IMR-90 (cell line): ENCODE results near the gene MEGF6. TPM values are rescaled to one million over a fixed set of nuclear protein-coding genes. Genes with fewer than 3 reads are reported as not detected.

Experiments
- ATAC-seq: fragments of 200-7000 bp; cut with Tn5 transposase; 2 replicates; pipeline ENCODE4 v1.9.1; 2020; ENCODE audit warnings: low read depth, mild to moderate bottlenecking, moderate library complexity
- BruUV-seq: library from RNA; stranded (reverse); fragments of 400-500 nt; replicated peaks from 2 replicates; lab custom pipeline; 2021; lab: Mats Ljungman, UMichigan
- CTCF ChIA-PET: fragments of 300-600 bp; formaldehyde crosslinking; extraction: SDS; loops from one replicate; lab custom pipeline; 2021; ENCODE audit warnings: antibody characterized with exemption; lab: Yijun Ruan, JAX
- POLR2A ChIA-PET: fragments of 300-600 bp; sonication (Branson Sonifier 250); formaldehyde crosslinking; loops from one replicate; lab custom pipeline; 2022; ENCODE audit warnings: antibody characterized with exemption; ENCODE audit not compliant: unreplicated experiment; lab: Charles Lee
- DNase-seq: peaks from one replicate; pipeline ENCODE4 v3.0.0; 2013
- H2AFZ ChIP-seq: replicated peaks from 2 replicates; pipeline ENCODE3; 2013; ENCODE audit warnings: low read length, mild to moderate bottlenecking; ENCODE audit not compliant: poor library complexity
- H2AK5ac ChIP-seq: 2 replicates; pipeline ENCODE4 v1.6.1; 2013; ENCODE audit warnings: low read depth, low read length, inconsistent platforms
- H2AK9ac ChIP-seq: replicated peaks from 2 replicates; pipeline ENCODE3; 2013; ENCODE audit warnings: mild to moderate bottlenecking, low read depth, low read length, moderate library complexity; ENCODE audit not compliant: poor library complexity
- H2BK120ac ChIP-seq: 2 replicates; pipeline ENCODE4 v1.6.1; 2013; ENCODE audit warnings: low read depth, low read length, inconsistent platforms
- H2BK15ac ChIP-seq: 3 replicates; pipeline ENCODE4 v1.6.1; 2013; ENCODE audit warnings: low read depth, low read length, inconsistent platforms
- H2BK20ac ChIP-seq: 2 replicates; pipeline ENCODE4 v1.6.1; 2013; ENCODE audit warnings: low read depth, mild to moderate bottlenecking, inconsistent platforms, low read length, moderate library complexity
- H2BK5ac ChIP-seq: 2 replicates; pipeline ENCODE4 v1.6.1; 2013; ENCODE audit warnings: mild to moderate bottlenecking, low read depth, low read length, inconsistent platforms; ENCODE audit not compliant: poor library complexity, severe bottlenecking
- H3K14ac ChIP-seq: replicated peaks from 2 replicates; pipeline ENCODE4 v1.6.1; 2013; ENCODE audit warnings: low read depth, low read length, inconsistent platforms
- H3K18ac ChIP-seq: 2 replicates; pipeline ENCODE4 v1.6.1; 2013; ENCODE audit warnings: low read depth, low read length, control low read depth
- H3K23ac ChIP-seq: 2 replicates; pipeline ENCODE4 v1.6.1; 2013; ENCODE audit warnings: low read depth, low read length, inconsistent platforms
- H3K27ac ChIP-seq: 2 replicates; pipeline ENCODE4 v1.5.1; 2013; ENCODE audit warnings: mild to moderate bottlenecking, control low read depth, low read length; ENCODE audit not compliant: insufficient read depth
- H3K27me3 ChIP-seq: 2 replicates; pipeline ENCODE4 v1.6.1; 2013; ENCODE audit warnings: low read length; ENCODE audit not compliant: control insufficient read depth, insufficient read depth
- H3K36me3 ChIP-seq: 2 replicates; pipeline ENCODE4 v1.6.1; 2013; ENCODE audit warnings: low read length, mixed read lengths; ENCODE audit not compliant: control insufficient read depth, insufficient read depth
- H3K4ac ChIP-seq: 2 replicates; pipeline ENCODE4 v1.6.1; 2013; ENCODE audit warnings: low read depth, low read length, inconsistent platforms
- H3K4me1 ChIP-seq: 2 replicates; pipeline ENCODE4 v1.6.1; 2013; ENCODE audit warnings: low read length, mixed read lengths; ENCODE audit not compliant: control insufficient read depth, insufficient read depth
- H3K4me2 ChIP-seq: 2 replicates; pipeline ENCODE4 v1.6.1; 2013; ENCODE audit warnings: low read depth, mild to moderate bottlenecking, control low read depth, low read length, moderate library complexity
- H3K4me3 ChIP-seq: 2 replicates; pipeline ENCODE4 v1.5.1; 2013; ENCODE audit warnings: low read depth, mild to moderate bottlenecking, control low read depth, low read length, moderate library complexity; ENCODE audit not compliant: insufficient read depth
- H3K56ac ChIP-seq: 2 replicates; pipeline ENCODE4 v1.6.1; 2013; ENCODE audit warnings: low read length, inconsistent platforms; ENCODE audit not compliant: insufficient read depth; ENCODE audit errors: extremely low read depth
- H3K79me1 ChIP-seq, 2 experiments: 2 replicates each; pipeline ENCODE4 v1.6.1; 2013; ENCODE audit warnings: low read length in 2 of 2, inconsistent platforms in 1 of 2, low read depth in 1 of 2
- H3K9ac ChIP-seq: 2 replicates; pipeline ENCODE4 v1.6.1; 2013; ENCODE audit warnings: low read depth, low read length, control low read depth
- H3K9me1 ChIP-seq: 2 replicates; pipeline ENCODE4 v1.6.1; 2013; ENCODE audit warnings: low read length, inconsistent platforms; ENCODE audit not compliant: insufficient read depth
- H3K9me3 ChIP-seq: 2 replicates; pipeline ENCODE4 v1.6.1; 2013; ENCODE audit warnings: low read length; ENCODE audit not compliant: control insufficient read depth, insufficient read depth
- H4K20me1 ChIP-seq: 2 replicates; pipeline ENCODE4 v1.6.1; 2013; ENCODE audit warnings: low read length, inconsistent platforms; ENCODE audit not compliant: insufficient read depth
- H4K5ac ChIP-seq: 2 replicates; pipeline ENCODE4 v1.6.1; 2013; ENCODE audit warnings: mild to moderate bottlenecking, low read depth, low read length, control low read depth
- H4K8ac ChIP-seq, 2 experiments: 2 replicates each; pipeline ENCODE4 v1.6.1; 2013; ENCODE audit warnings: low read depth in 2 of 2, low read length in 2 of 2, control low read depth in 1 of 2, inconsistent platforms in 1 of 2
- H4K91ac ChIP-seq: 2 replicates; pipeline ENCODE4 v1.6.1; 2013; ENCODE audit warnings: low read depth, low read length, inconsistent platforms; ENCODE audit not compliant: insufficient read depth
- CHD1 ChIP-seq: IDR thresholded peaks from 2 replicates; pipeline ENCODE4 v1.6.1; 2012; ENCODE audit warnings: low read depth, low read length, improper control_type of control experiment
- NFE2L2 ChIP-seq: fragments of 150-350 bp; IDR thresholded peaks from 2 replicates; pipeline ENCODE4 v1.6.1; 2016; ENCODE audit warnings: low read depth, mild to moderate bottlenecking, low read length
- WGBS, 2 experiments: methylation state at CpG; one replicate each; pipeline versions ENCODE4 v1.1.5 to v1.1.7; 2013; ENCODE audit warnings: missing lambda C conversion rate in 2 of 2; ENCODE audit not compliant: insufficient read length in 1 of 2; ENCODE audit errors: extremely low coverage in 2 of 2; 5-methylcytosine and 5-hydroxymethylcytosine counted together
- dilution Hi-C: fragments of 300-500 bp; cut with HindIII; formaldehyde crosslinking; loops from one replicate; pipeline ENCODE4 v1.14.3; 2018; ENCODE audit warnings: low sequenced_read_pairs; ENCODE audit not compliant: unreplicated experiment
- in situ Hi-C: fragments of 300-500 bp; cut with MboI; formaldehyde crosslinking; loops from 3 replicates; pipeline ENCODE4 v1.14.3; 2019; ENCODE audit warnings: low sequenced_read_pairs, inconsistent platforms, mixed read lengths
- intact Hi-C: fragments of 100-400 bp; cut with micrococcal nuclease; formaldehyde crosslinking; loops from 2 replicates; pipeline ENCODE4 v1.10.0; 2022
- polyA plus RNA-seq, 3 experiments: library from polyadenylated mRNA; depleted of rRNA; stranded (reverse); fragments of >200 nt; gene quantifications; 2 replicates each; pipeline ENCODE4 v1.2.3, GENCODE V29; 2012; ENCODE audit warnings: low replicate concordance in 1 of 3
- total RNA-seq: library from RNA; depleted of rRNA; stranded (reverse); fragments of >200 nt; gene quantifications from 2 replicates; pipeline ENCODE4 v1.2.3, GENCODE V29; 2012

MEGF6 gene
- total and polyA plus RNA-seq, 2 of the 4 experiments (the other 2 are of a cell fraction): 0.72 to 4.1 TPM

GRCh38 chr1:3651026-3651929 lies 40.0 kb upstream of the MEGF6 start:
- Histone ChIP-seq H3K4me3 (no peak overlapping the region), H3K18ac (no peak overlapping the region), H4K5ac (no peak overlapping the region), H3K9ac (no peak overlapping the region), H2AFZ (peak overlapping the region; percentile 73), H2AK9ac (no peak overlapping the region), H3K4ac (no peak overlapping the region), H3K9me1 (no peaks in the 10 kb centered on the region), H2BK120ac (no peak overlapping the region), H2BK5ac (no peak overlapping the region), H3K14ac (no peak overlapping the region), H3K9me3 (no peaks in the 10 kb centered on the region), H3K4me2 (no peak overlapping the region), H4K91ac (no peak overlapping the region), H3K36me3 (peaks cover 7% of the 10 kb centered on the region; the same call in 1 of the 2 replicates), H2BK20ac (no peak overlapping the region), H3K27me3 (peaks cover 52% of the 10 kb centered on the region), H4K8ac (no peak overlapping the region), H3K23ac (no peak overlapping the region), H3K4me1 (no peaks in the 10 kb centered on the region; the same call in 1 of the 2 replicates), H2AK5ac (no peak overlapping the region), H3K79me1 (peaks cover 4 to 10% of the 10 kb centered on the region in 2 experiments), H4K20me1 (no peaks in the 10 kb centered on the region; the same call in 1 of the 2 replicates), H3K27ac (no peak overlapping the region), H3K56ac (no peak overlapping the region), H2BK15ac (no peak overlapping the region)
- TF ChIP-seq NFE2L2 (no peak), CHD1 (no peak)
- WGBS, 2 experiments: 1% methylated on average over 28 of the region's 83 CpGs; no CpG with 5 or more reads in 1 of the 2 experiments
- no TSS peak for BruUV-seq
- ATAC-seq (no peak), DNase-seq (no peak)
- intact Hi-C loops: no loop called here
- in situ Hi-C loops: no loop called here
- dilution Hi-C loops: no loop called here
- ChIA-PET POLR2A (no interaction called here), CTCF (no interaction called here)
